Esophagus muscularis mucosa (tissue), 4 donors: Measurements from ENCODE around the gene BCL3. TPM values are rescaled to one million over a fixed set of nuclear protein-coding genes. Genes with fewer than 3 reads are reported as not detected.
A peak's percentile ranks its signal among the peaks of the same experiment; 100 is the strongest.

Source experiments
- DNase-seq: peaks from one replicate; pipeline ENCODE4 v3.0.0-alpha.2; 2017; ENCODE audit errors: extremely low spot score
- H3K27ac ChIP-seq, 4 donors: fragments of 200-600 bp; sonication (generic); replicated peaks in 1 of 4; 1 replicate in 3 of 4; 2 replicates in 1 of 4; pipeline ENCODE4 v1.5.1; 2016 to 2019; ENCODE audit warnings: mild to moderate bottlenecking in 1 of 4
- H3K27me3 ChIP-seq, 4 donors: fragments of 200-600 bp; sonication (generic); one replicate each; pipeline versions ENCODE4 v1.5.1 to v1.6.0; 2016 to 2019
- H3K36me3 ChIP-seq, 4 donors: fragments of 200-600 bp; sonication (generic); one replicate each; pipeline ENCODE4 v1.5.1; 2016 to 2019
- H3K4me1 ChIP-seq, 4 donors: fragments of 200-600 bp; sonication (generic); one replicate each; pipeline ENCODE4 v1.5.1; 2016 to 2019
- H3K4me3 ChIP-seq, 4 donors: fragments of 200-600 bp; sonication (generic); 1 replicate in 2 of 4; 2 replicates in 2 of 4; pipeline ENCODE4 v1.5.1; 2016 to 2019; ENCODE audit warnings: mild to moderate bottlenecking in 4 of 4, moderate library complexity in 1 of 4
- H3K9me3 ChIP-seq, 4 donors: fragments of 200-600 bp; sonication (generic); 1 replicate in 3 of 4; 2 replicates in 1 of 4; pipeline ENCODE4 v1.5.1; 2016 to 2019
- EP300 ChIP-seq: sonication (generic); formaldehyde crosslinking; IDR thresholded peaks from one replicate; pipeline ENCODE4 v1.6.1; 2017; ENCODE audit warnings: antibody characterized with exemption
- POLR2A ChIP-seq: fragments of 450-650 bp; IDR thresholded peaks from one replicate; pipeline ENCODE4 v1.6.1; 2017; ENCODE audit warnings: antibody characterized with exemption, moderate library complexity, mild to moderate bottlenecking, low read depth
- POLR2AphosphoS5 ChIP-seq, 2 donors: sonication (generic); formaldehyde crosslinking; IDR thresholded peaks; one replicate each; pipeline ENCODE4 v1.6.1; 2017; ENCODE audit warnings: antibody characterized with exemption in 2 of 2
- WGBS: methylation state at CpG from one replicate; pipeline ENCODE4 v1.1.5; 2018; 5-methylcytosine and 5-hydroxymethylcytosine counted together
- intact Hi-C: fragments of 100-400 bp; cut with DNase I; formaldehyde crosslinking; loops from one replicate; pipeline ENCODE4 v1.15.1; 2023
- total RNA-seq, 4 donors: library from RNA; depleted of rRNA; stranded (reverse); fragments of >200 nt; gene quantifications; one replicate each; pipeline versions ENCODE4 v1.1.0 to v1.2.1, GENCODE V29; 2016
- TF ChIP-seq, protein P1 (sequence below), 3 experiments: fragments of 200-600 bp in 2 of 3; fragments of 450-650 bp in 1 of 3; sonication (generic) in 2 of 3; IDR thresholded peaks; one replicate each; pipeline ENCODE4 v1.5.1; 2017 to 2019; ENCODE audit warnings: antibody characterized with exemption in 3 of 3, mild to moderate bottlenecking in 2 of 3, moderate library complexity in 1 of 3

Gene BCL3
- total RNA-seq, 4 donors from 2014 or later, result 10.0 to 147 (median 20.2) TPM

DNA sequence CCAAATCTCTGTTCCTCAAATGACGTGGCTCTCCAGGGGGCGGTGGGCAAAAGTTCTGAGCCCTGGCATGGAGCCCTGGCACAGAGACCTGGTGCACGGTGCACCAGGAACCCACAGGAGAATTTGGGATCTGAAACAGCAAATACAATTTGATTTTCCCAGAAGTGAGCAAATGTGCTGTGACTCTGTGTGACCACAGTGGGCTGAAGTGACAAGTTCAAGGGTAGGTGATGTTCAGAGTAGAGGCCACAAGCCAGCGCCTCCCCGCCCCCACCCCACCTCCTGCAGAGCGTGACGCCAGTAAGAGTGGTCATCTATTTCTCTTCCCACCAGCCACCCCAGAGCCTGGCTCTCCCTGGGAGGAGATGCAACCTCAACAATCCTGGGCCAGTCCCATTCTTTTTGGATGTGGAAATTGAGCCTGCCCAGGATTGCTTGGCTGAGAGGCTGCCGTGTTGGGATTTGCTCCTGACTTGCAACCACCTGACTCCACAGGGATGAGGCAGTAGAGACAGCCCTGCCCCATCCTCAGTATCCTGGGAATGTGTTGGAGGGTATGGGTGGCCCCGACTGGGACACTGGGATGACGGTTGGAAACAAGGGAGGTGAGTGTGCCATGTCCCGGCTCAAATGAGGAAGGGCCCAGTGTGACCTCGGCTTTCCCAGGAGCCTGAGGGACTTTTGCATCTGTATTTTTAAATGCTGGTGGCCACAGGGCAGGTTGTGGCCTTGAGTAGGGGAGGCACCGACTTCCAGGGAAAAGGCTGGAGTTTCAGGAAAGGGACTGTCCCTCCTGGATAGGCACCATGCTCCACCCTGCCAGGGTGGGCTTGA, 11.1 kb upstream of the BCL3 start:
- Histone ChIP-seq H3K4me3 (no peak overlapping the region), H3K4me1 (peaks cover 23 to 38% (median 31%) of the 10 kb centered on the region in 4 donors), H3K27me3 (no peaks in the 10 kb centered on the region), H3K36me3 (no peaks in the 10 kb centered on the region), H3K9me3 (no peaks in the 10 kb centered on the region), H3K27ac (no peak overlapping the region)
- DNase-seq, result no peak
- no peak for TF ChIP-seq POLR2AphosphoS5 (IDR thresholded peaks at IDR 0.05)
- TF ChIP-seq POLR2A, result no peak
- TF ChIP-seq EP300, result no peak
- TF ChIP-seq, protein P1, sequence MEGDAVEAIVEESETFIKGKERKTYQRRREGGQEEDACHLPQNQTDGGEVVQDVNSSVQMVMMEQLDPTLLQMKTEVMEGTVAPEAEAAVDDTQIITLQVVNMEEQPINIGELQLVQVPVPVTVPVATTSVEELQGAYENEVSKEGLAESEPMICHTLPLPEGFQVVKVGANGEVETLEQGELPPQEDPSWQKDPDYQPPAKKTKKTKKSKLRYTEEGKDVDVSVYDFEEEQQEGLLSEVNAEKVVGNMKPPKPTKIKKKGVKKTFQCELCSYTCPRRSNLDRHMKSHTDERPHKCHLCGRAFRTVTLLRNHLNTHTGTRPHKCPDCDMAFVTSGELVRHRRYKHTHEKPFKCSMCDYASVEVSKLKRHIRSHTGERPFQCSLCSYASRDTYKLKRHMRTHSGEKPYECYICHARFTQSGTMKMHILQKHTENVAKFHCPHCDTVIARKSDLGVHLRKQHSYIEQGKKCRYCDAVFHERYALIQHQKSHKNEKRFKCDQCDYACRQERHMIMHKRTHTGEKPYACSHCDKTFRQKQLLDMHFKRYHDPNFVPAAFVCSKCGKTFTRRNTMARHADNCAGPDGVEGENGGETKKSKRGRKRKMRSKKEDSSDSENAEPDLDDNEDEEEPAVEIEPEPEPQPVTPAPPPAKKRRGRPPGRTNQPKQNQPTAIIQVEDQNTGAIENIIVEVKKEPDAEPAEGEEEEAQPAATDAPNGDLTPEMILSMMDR (IDR thresholded peaks at IDR 0.05), result no peak
- intact Hi-C loops, result no loop called here
- WGBS, result 56% methylated on average over 12 of the region's 13 CpGs

DNA sequence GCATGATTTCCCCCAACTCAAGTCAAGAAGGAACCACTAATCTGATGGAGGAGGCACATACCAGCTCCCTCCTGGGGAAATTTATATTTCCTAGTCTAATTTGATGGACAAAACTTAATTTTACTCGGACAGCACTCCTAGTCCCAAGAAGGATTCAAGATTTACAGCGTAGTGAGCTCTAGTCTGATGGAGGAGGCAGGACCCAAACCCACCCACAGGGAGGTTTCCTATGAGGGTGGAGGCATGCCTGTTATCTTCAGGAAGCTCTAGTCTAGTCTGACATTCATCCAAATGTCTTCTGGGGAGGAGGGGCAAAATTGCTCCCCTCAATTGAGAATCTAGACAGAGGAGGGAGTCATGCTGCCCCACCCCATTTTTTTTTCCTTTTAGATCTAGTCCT, 10.4 kb upstream of the BCL3 start:
- H3K36me3 ChIP-seq, result no peaks in the 10 kb centered on the region
- 77% methylated on average over 2 of the region's 2 CpGs for WGBS
- H3K9me3 ChIP-seq, result no peaks in the 10 kb centered on the region
- no peaks in the 10 kb centered on the region for H3K27me3 ChIP-seq
- H3K27ac ChIP-seq, result no peak overlapping the region
- intact Hi-C loops, result no loop called here
- H3K4me1 ChIP-seq, result peaks cover 30 to 45% (median 38%) of the 10 kb centered on the region in 4 donors
- no peak overlapping the region for H3K4me3 ChIP-seq
- TF ChIP-seq, protein P1 (IDR thresholded peaks at IDR 0.05), result no peak
- TF ChIP-seq POLR2AphosphoS5 (IDR thresholded peaks at IDR 0.05), result no peak
- DNase-seq, result no peak

DNA sequence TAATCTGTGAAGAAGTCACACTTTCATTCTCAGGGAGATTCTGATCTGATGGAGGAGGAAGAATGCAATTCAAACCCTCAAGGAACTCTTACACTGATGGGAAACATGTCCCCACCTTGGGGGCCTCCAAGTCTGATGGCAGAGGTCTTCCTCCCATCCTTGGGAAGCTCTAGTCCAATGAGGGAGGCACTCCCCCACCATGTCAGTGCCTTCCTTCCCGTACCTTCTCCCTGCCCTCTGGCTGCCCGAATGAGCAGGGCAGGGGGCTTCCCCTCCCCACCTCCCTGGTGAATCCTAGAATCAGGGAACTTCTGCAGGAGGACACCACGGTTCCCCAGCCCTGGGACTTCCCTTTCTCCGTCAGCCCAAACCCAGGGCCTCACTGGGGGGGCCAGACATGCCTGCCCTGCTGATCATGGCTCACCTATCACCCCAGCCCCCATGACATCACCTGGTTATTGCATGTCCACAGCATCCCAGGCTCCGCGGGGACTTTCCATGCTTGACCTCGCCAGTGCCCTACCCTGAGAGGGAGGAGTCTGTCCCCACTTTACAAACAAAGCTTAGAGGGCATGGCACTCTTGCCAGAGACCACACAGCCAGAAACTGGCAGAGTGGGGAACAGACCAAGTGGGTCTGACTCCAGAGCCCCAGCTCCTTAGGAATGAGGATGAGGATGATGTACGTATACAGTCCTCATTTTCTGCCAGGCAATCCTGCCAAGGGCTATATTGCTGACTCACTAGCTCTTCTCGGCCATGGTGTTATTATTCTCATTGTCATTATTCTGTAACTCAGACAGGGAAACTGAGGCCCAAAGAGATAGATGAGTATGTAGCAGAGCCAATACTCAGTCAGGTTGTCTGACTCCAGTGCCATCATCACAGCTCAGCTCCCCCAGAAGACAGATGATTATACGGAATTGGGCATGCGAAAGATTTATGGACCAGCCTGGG, 9.6 kb upstream of the BCL3 start:
- Histone ChIP-seq H3K36me3 (no peaks in the 10 kb centered on the region), H3K4me1 (peaks cover 38 to 52% (median 45%) of the 10 kb centered on the region in 4 donors), H3K27me3 (no peaks in the 10 kb centered on the region), H3K27ac (no peak overlapping the region), H3K9me3 (no peaks in the 10 kb centered on the region), H3K4me3 (no peak overlapping the region)
- WGBS, result 67% methylated on average over 8 of the region's 11 CpGs
- intact Hi-C loops, result no loop called here
- no peak for TF ChIP-seq POLR2AphosphoS5 (IDR thresholded peaks at IDR 0.05)
- no peak for TF ChIP-seq POLR2A
- no peak for TF ChIP-seq EP300
- DNase-seq, result no peak

DNA sequence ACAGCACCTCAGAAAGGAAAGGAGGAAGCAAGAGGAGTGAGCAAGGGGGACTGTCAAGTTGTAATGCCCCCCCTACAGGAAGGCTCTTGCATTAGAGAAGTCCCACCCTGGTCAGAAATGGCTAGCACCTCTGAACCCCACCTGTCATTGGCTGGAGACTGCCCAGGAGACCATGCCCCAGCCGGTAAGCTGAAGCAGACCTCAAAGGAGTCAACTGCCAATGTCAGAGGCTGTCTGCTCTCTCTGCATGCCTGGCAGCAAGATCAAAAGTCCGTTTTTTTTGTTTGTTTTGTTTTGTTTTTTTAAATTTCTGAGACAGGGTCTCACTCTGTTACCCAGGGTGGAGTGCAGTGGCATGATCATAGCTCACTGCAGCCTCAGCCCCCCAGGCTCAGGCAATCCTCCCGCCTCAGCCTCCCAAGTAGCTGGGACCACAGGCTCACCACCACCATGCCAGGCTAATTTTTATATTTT, 8.1 kb upstream of the BCL3 start:
- DNase-seq, result no peak
- no peak overlapping the region for H3K4me3 ChIP-seq
- no peaks in the 10 kb centered on the region for H3K36me3 ChIP-seq
- no peaks in the 10 kb centered on the region for H3K27me3 ChIP-seq
- TF ChIP-seq POLR2AphosphoS5 (IDR thresholded peaks at IDR 0.05), result no peak
- no peak for TF ChIP-seq EP300
- TF ChIP-seq POLR2A, result no peak
- TF ChIP-seq, protein P1 (IDR thresholded peaks at IDR 0.05), result no peak
- no peaks in the 10 kb centered on the region for H3K9me3 ChIP-seq
- H3K27ac ChIP-seq, result peak overlapping the region; percentile 40 to 96 (median 92)
- WGBS, result 46% methylated on average over 3 of the region's 3 CpGs
- intact Hi-C loops, result no loop called here
- peaks cover 51 to 66% (median 60%) of the 10 kb centered on the region in 4 donors for H3K4me1 ChIP-seq

DNA sequence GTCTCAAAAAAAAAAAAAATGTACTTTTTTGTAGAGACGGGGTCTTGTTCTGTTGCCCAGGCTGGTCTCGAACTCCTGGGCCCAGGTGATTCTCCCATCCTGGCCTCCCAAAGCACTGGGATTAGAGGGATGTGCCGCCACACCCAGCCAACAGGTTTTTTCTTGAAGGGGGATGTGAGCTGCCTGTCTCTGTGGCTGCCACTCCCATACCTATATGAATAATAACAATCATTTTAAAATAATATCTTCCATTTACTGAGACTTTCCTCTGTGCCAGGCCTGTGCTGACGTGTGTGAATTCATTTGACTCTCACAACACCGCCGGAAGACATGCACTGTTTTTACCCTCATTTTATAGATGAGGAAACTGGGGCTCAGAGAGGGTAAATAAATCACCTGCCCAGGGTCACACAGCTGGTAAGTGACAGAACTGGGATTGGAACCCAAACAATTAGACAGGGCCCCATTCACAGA, 7.2 kb upstream of the BCL3 start:
- peak overlapping the region; percentile 89 to 96 (median 94) for H3K27ac ChIP-seq
- H3K27me3 ChIP-seq, result no peaks in the 10 kb centered on the region
- peak overlapping the region in 1 of 4 donors; percentile 6 for H3K4me3 ChIP-seq
- no peaks in the 10 kb centered on the region for H3K9me3 ChIP-seq
- TF ChIP-seq, protein P1 (IDR thresholded peaks at IDR 0.05), result no peak
- TF ChIP-seq EP300 (no peak), POLR2A (no peak), POLR2AphosphoS5 (IDR thresholded peaks at IDR 0.05) (no peak)
- intact Hi-C loops, result no loop called here
- H3K36me3 ChIP-seq, result no peaks in the 10 kb centered on the region
- 39% methylated on average over 6 of the region's 6 CpGs for WGBS
- peaks cover 56 to 75% (median 69%) of the 10 kb centered on the region in 4 donors for H3K4me1 ChIP-seq
- no peak for DNase-seq
